Sigmoid colon (tissue), 4 donors: Measurements from ENCODE around the gene VOPP1.

Source experiments
- CTCF ChIP-seq, 4 experiments: fragments of 450-650 bp in 3 of 4; fragments of 200-600 bp in 1 of 4; IDR thresholded peaks; one replicate each; pipeline ENCODE4 v1.5.1; 2016 to 2019; ENCODE audit warnings: antibody characterized with exemption in 4 of 4, mild to moderate bottlenecking in 3 of 4, moderate library complexity in 2 of 4
- EP300 ChIP-seq, 4 donors: sonication (generic); formaldehyde crosslinking; IDR thresholded peaks; one replicate each; pipeline ENCODE4 v1.6.1; 2017; ENCODE audit warnings: antibody characterized with exemption in 4 of 4
- POLR2A ChIP-seq, 2 donors: fragments of 450-650 bp; IDR thresholded peaks; one replicate each; pipeline ENCODE4 v1.6.1; 2016; ENCODE audit warnings: antibody characterized with exemption in 2 of 2, mild to moderate bottlenecking in 2 of 2, moderate library complexity in 2 of 2
- POLR2AphosphoS5 ChIP-seq, 4 donors: sonication (generic); formaldehyde crosslinking; IDR thresholded peaks; one replicate each; pipeline ENCODE4 v1.6.1; 2017; ENCODE audit warnings: antibody characterized with exemption in 4 of 4

- TF ChIP-seq CTCF (IDR thresholded peaks at IDR 0.05) = no peak
- no peak for TF ChIP-seq POLR2AphosphoS5 (IDR thresholded peaks at IDR 0.05)
- no peak for TF ChIP-seq POLR2A (IDR thresholded peaks at IDR 0.05)
- no peak for TF ChIP-seq EP300 (IDR thresholded peaks at IDR 0.05)
Measured at GRCh38 chr7:55438085-55438756, 134.1 kb downstream of the VOPP1 start.
